ENCODE measurements around the gene UNCX.

UNCX gene

GRCh38 chr7:1241603-1242255 lies 9.1 kb downstream of the UNCX start:
- H3K4me2 ChIP-seq (ENCODE audit: low read length): no peak overlapping the region
- H3K9me3 ChIP-seq (replicated peaks; ENCODE audit: low read length): no peaks in the 10 kb centered on the region
- no peaks in the 10 kb centered on the region for H3K36me3 ChIP-seq (ENCODE audit: insufficient read depth, low read length)
- no peak overlapping the region for H3K4me3 ChIP-seq (ENCODE audit: low read length)
- no peak overlapping the region for H3K9ac ChIP-seq (ENCODE audit: low read depth, low read length)
- peaks cover 94% of the 10 kb centered on the region for H3K27me3 ChIP-seq (ENCODE audit: control insufficient read depth, insufficient read depth, low read length)
- no peaks in the 10 kb centered on the region for H3K4me1 ChIP-seq (ENCODE audit: control insufficient read depth, insufficient read depth, low read length)

GRCh38 chr7:1242256-1242605 lies 9.6 kb downstream of the UNCX start:
- Histone ChIP-seq H3K27me3 (ENCODE audit: control insufficient read depth, insufficient read depth, low read length) (peaks cover 92% of the 10 kb centered on the region), H3K9ac (ENCODE audit: low read depth, low read length) (no peak overlapping the region), H3K4me1 (ENCODE audit: control insufficient read depth, insufficient read depth, low read length) (no peaks in the 10 kb centered on the region), H3K4me2 (ENCODE audit: low read length) (no peak overlapping the region), H3K36me3 (ENCODE audit: insufficient read depth, low read length) (no peaks in the 10 kb centered on the region), H3K4me3 (ENCODE audit: low read length) (no peak overlapping the region), H3K9me3 (replicated peaks; ENCODE audit: low read length) (no peaks in the 10 kb centered on the region)

GRCh38 chr7:1242606-1243289 lies 10.1 kb downstream of the UNCX start:
- no peak overlapping the region for H3K4me3 ChIP-seq (ENCODE audit: low read length)
- H3K9me3 ChIP-seq (replicated peaks; ENCODE audit: low read length): no peaks in the 10 kb centered on the region
- H3K27me3 ChIP-seq (ENCODE audit: control insufficient read depth, insufficient read depth, low read length): peaks cover 91% of the 10 kb centered on the region
- H3K36me3 ChIP-seq (ENCODE audit: insufficient read depth, low read length): no peaks in the 10 kb centered on the region
- H3K9ac ChIP-seq (ENCODE audit: low read depth, low read length): no peak overlapping the region
- no peak overlapping the region for H3K4me2 ChIP-seq (ENCODE audit: low read length)
- no peaks in the 10 kb centered on the region for H3K4me1 ChIP-seq (ENCODE audit: control insufficient read depth, insufficient read depth, low read length)

- Histone ChIP-seq H3K9ac (ENCODE audit: low read depth, low read length) (no peak overlapping the region), H3K36me3 (ENCODE audit: insufficient read depth, low read length) (no peaks in the 10 kb centered on the region), H3K4me3 (ENCODE audit: low read length) (no peak overlapping the region), H3K27me3 (ENCODE audit: control insufficient read depth, insufficient read depth, low read length) (peaks cover 91% of the 10 kb centered on the region), H3K4me1 (ENCODE audit: control insufficient read depth, insufficient read depth, low read length) (no peaks in the 10 kb centered on the region), H3K9me3 (replicated peaks; ENCODE audit: low read length) (no peaks in the 10 kb centered on the region), H3K4me2 (ENCODE audit: low read length) (no peak overlapping the region)
Measured at GRCh38 chr7:1243290-1243963, 10.8 kb downstream of the UNCX start.

- H3K4me3 ChIP-seq (ENCODE audit: low read length): no peak overlapping the region
- H3K9ac ChIP-seq (ENCODE audit: low read depth, low read length): no peak overlapping the region
- H3K9me3 ChIP-seq (replicated peaks; ENCODE audit: low read length): no peaks in the 10 kb centered on the region
- H3K4me1 ChIP-seq (ENCODE audit: control insufficient read depth, insufficient read depth, low read length): no peaks in the 10 kb centered on the region
- peaks cover 91% of the 10 kb centered on the region for H3K27me3 ChIP-seq (ENCODE audit: control insufficient read depth, insufficient read depth, low read length)
- H3K36me3 ChIP-seq (ENCODE audit: insufficient read depth, low read length): no peaks in the 10 kb centered on the region
- no peak overlapping the region for H3K4me2 ChIP-seq (ENCODE audit: low read length)
Measured at GRCh38 chr7:1243964-1244416, 11.3 kb downstream of the UNCX start.

- Histone ChIP-seq H3K4me2 (ENCODE audit: low read length) (no peak overlapping the region), H3K9me3 (replicated peaks; ENCODE audit: low read length) (no peaks in the 10 kb centered on the region), H3K4me3 (ENCODE audit: low read length) (no peak overlapping the region), H3K27me3 (ENCODE audit: control insufficient read depth, insufficient read depth, low read length) (peaks cover 86% of the 10 kb centered on the region), H3K4me1 (ENCODE audit: control insufficient read depth, insufficient read depth, low read length) (no peaks in the 10 kb centered on the region), H3K36me3 (ENCODE audit: insufficient read depth, low read length) (no peaks in the 10 kb centered on the region), H3K9ac (ENCODE audit: low read depth, low read length) (no peak overlapping the region)
Measured at GRCh38 chr7:1244700-1245523, 12.2 kb downstream of the UNCX start.

GRCh38 chr7:1245524-1246050 lies 12.9 kb downstream of the UNCX start:
- H3K4me1 ChIP-seq (ENCODE audit: control insufficient read depth, insufficient read depth, low read length): no peaks in the 10 kb centered on the region
- no peak overlapping the region for H3K9ac ChIP-seq (ENCODE audit: low read depth, low read length)
- no peak overlapping the region for H3K4me3 ChIP-seq (ENCODE audit: low read length)
- peaks cover 85% of the 10 kb centered on the region for H3K27me3 ChIP-seq (ENCODE audit: control insufficient read depth, insufficient read depth, low read length)
- H3K9me3 ChIP-seq (replicated peaks; ENCODE audit: low read length): no peaks in the 10 kb centered on the region
- no peaks in the 10 kb centered on the region for H3K36me3 ChIP-seq (ENCODE audit: insufficient read depth, low read length)
- H3K4me2 ChIP-seq (ENCODE audit: low read length): no peak overlapping the region

GRCh38 chr7:1246160-1246870 lies 13.6 kb downstream of the UNCX start:
- Histone ChIP-seq H3K9me3 (replicated peaks; ENCODE audit: low read length) (no peaks in the 10 kb centered on the region), H3K4me1 (ENCODE audit: control insufficient read depth, insufficient read depth, low read length) (no peaks in the 10 kb centered on the region), H3K27me3 (ENCODE audit: control insufficient read depth, insufficient read depth, low read length) (peaks cover 85% of the 10 kb centered on the region), H3K4me2 (ENCODE audit: low read length) (no peak overlapping the region), H3K9ac (ENCODE audit: low read depth, low read length) (no peak overlapping the region), H3K4me3 (ENCODE audit: low read length) (no peak overlapping the region), H3K36me3 (ENCODE audit: insufficient read depth, low read length) (no peaks in the 10 kb centered on the region)

- Histone ChIP-seq H3K9ac (ENCODE audit: low read depth, low read length) (no peak overlapping the region), H3K4me3 (ENCODE audit: low read length) (no peak overlapping the region), H3K4me1 (ENCODE audit: control insufficient read depth, insufficient read depth, low read length) (no peaks in the 10 kb centered on the region), H3K27me3 (ENCODE audit: control insufficient read depth, insufficient read depth, low read length) (peaks cover 85% of the 10 kb centered on the region), H3K4me2 (ENCODE audit: low read length) (no peak overlapping the region), H3K9me3 (replicated peaks; ENCODE audit: low read length) (no peaks in the 10 kb centered on the region), H3K36me3 (ENCODE audit: insufficient read depth, low read length) (no peaks in the 10 kb centered on the region)
Measured at GRCh38 chr7:1246871-1247526, 14.3 kb downstream of the UNCX start.

- no peak overlapping the region for H3K4me3 ChIP-seq (ENCODE audit: low read length)
- peaks cover 86% of the 10 kb centered on the region for H3K27me3 ChIP-seq (ENCODE audit: control insufficient read depth, insufficient read depth, low read length)
- H3K9ac ChIP-seq (ENCODE audit: low read depth, low read length): no peak overlapping the region
Measured at GRCh38 chr7:1247527-1248041, 14.9 kb downstream of the UNCX start.

More at GRCh38 chr7:1247527-1248041, 14.9 kb downstream of the UNCX start:
- Histone ChIP-seq H3K4me2 (ENCODE audit: low read length) (no peak overlapping the region), H3K4me1 (ENCODE audit: control insufficient read depth, insufficient read depth, low read length) (no peaks in the 10 kb centered on the region), H3K9me3 (replicated peaks; ENCODE audit: low read length) (no peaks in the 10 kb centered on the region), H3K36me3 (ENCODE audit: insufficient read depth, low read length) (no peaks in the 10 kb centered on the region)

Data from skeletal muscle satellite cell (primary cell).